ENCODE measurements around the gene BMP8A. TPM values are rescaled to one million over a fixed set of nuclear protein-coding genes. Genes with fewer than 3 reads are reported as not detected.

BMP8A gene
- total RNA-seq, 1 donor from 2014 or later, result not detected

DNA sequence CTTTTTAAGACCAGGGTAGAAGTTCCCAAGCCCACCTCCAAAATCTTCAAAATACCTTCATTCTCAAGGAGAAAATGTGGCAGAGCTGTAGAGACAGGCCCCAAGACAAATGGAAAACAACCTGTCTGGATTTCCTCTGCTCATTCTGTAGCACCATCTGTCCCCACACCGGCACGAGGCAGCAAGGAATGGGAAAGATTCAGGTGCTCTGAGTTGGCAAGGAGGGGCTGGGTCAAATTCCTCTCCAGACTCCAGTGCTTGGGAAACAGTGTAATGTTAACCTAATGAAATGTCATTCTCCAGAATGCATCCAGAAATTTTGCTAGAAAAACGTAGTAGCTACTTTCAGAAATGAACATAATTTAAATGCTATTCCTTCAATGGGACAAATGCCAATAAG, 75.9 kb downstream of the BMP8A start:
- DNase-seq (ENCODE audit: low read depth) (no peak), FAIRE-seq (no peak)
- TF ChIP-seq, protein P1, sequence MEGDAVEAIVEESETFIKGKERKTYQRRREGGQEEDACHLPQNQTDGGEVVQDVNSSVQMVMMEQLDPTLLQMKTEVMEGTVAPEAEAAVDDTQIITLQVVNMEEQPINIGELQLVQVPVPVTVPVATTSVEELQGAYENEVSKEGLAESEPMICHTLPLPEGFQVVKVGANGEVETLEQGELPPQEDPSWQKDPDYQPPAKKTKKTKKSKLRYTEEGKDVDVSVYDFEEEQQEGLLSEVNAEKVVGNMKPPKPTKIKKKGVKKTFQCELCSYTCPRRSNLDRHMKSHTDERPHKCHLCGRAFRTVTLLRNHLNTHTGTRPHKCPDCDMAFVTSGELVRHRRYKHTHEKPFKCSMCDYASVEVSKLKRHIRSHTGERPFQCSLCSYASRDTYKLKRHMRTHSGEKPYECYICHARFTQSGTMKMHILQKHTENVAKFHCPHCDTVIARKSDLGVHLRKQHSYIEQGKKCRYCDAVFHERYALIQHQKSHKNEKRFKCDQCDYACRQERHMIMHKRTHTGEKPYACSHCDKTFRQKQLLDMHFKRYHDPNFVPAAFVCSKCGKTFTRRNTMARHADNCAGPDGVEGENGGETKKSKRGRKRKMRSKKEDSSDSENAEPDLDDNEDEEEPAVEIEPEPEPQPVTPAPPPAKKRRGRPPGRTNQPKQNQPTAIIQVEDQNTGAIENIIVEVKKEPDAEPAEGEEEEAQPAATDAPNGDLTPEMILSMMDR (IDR thresholded peaks at IDR 0.05; ENCODE audit: insufficient read depth, low read length, severe bottlenecking), result no peak
- no peaks in the 10 kb centered on the region for H3K27me3 ChIP-seq (ENCODE audit: control insufficient read depth, insufficient read depth, low read length)
- H3K36me3 ChIP-seq (ENCODE audit: control insufficient read depth, insufficient read depth, low read length), result peaks cover 50% of the 10 kb centered on the region
- no peak overlapping the region for H3K4me3 ChIP-seq (ENCODE audit: low read depth, low read length)

DNA sequence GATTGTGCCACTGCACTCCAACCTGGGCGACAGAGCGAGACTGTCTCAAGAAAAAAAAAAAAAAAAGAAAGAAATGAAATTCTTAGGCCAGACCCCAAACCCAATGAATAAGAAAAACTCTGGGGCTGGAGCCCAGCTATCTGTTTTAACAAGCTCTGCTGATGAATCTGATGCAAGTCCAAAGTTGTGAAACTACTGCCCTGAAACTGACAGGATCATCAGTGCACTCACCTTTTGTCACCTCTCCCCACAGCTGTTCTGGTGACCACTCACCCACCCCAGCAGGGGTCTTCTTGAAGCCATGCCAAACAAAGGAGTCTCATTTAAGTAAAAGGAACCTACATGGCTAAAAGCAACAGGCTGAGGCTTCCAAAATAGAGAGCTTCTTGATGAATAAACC, 76.8 kb downstream of the BMP8A start:
- no peaks in the 10 kb centered on the region for H3K27me3 ChIP-seq (ENCODE audit: control insufficient read depth, insufficient read depth, low read length)
- no peak for FAIRE-seq
- peaks cover 50% of the 10 kb centered on the region for H3K36me3 ChIP-seq (ENCODE audit: control insufficient read depth, insufficient read depth, low read length)
- TF ChIP-seq, protein P1 (IDR thresholded peaks at IDR 0.05; ENCODE audit: insufficient read depth, low read length, severe bottlenecking), result no peak
- H3K4me3 ChIP-seq (ENCODE audit: low read depth, low read length), result no peak overlapping the region
- no peak for DNase-seq (ENCODE audit: low read depth)

DNA sequence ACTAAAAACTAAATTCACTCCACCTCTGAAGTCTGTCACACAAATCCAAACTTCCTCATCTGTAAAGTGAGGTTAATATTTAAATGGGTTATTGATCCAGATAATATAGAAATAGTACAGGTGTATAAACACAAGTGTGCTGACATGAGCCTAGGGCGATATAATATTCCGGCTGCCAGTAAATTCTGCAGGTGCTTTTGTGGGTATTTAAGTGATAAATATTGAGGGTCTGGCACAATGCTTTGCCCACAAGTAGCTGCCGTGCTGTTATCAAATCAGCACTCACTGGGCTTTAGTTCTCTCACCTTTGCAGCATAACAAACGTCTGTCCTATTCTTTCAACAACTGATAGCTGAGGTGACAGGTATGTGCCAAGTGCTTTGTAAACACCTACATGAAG, 77.6 kb downstream of the BMP8A start:
- no peak overlapping the region for H3K4me3 ChIP-seq (ENCODE audit: low read depth, low read length)
- H3K27me3 ChIP-seq (ENCODE audit: control insufficient read depth, insufficient read depth, low read length), result no peaks in the 10 kb centered on the region
- FAIRE-seq, result no peak
- TF ChIP-seq, protein P1 (IDR thresholded peaks at IDR 0.05; ENCODE audit: insufficient read depth, low read length, severe bottlenecking), result no peak
- no peak for DNase-seq (ENCODE audit: low read depth)
- H3K36me3 ChIP-seq (ENCODE audit: control insufficient read depth, insufficient read depth, low read length), result peaks cover 46% of the 10 kb centered on the region

DNA sequence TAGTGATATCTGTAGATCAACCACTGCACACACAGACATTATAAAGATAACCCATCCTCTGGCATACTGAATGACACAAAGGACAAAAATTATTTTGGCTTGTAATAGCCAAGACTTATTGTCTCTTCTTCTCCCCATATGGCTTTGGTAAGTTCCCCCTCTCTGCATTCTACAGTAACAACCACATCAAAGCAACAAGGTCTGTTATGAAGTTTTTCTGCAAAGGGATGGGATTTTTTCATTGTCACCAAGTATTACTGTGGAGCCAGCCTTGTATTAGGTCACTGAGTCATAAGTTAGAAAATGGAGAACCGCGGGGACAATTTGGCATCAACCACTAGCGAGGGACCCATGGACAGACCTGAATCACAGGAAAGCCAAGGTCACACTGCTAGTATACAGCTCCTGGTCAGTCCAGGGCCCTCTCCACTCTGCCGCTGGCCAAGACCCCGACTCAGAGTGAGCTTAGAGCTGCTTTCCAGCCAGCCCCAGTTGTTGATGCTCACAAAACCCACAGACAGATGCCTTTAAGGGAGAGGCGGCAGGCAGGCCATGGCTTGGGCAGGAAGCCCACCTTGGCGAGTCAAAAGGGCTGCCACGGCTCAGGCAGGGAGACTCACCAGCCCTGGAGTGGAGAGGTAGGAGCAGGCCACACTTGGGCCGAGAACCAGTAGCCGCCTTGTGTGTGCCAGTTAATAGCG, 79.2 kb downstream of the BMP8A start:
- Histone ChIP-seq H3K4me3 (ENCODE audit: low read depth, low read length) (no peak overlapping the region), H3K36me3 (ENCODE audit: control insufficient read depth, insufficient read depth, low read length) (peaks cover 39% of the 10 kb centered on the region), H3K27me3 (ENCODE audit: control insufficient read depth, insufficient read depth, low read length) (no peaks in the 10 kb centered on the region)
- DNase-seq (ENCODE audit: low read depth) (no peak), FAIRE-seq (no peak)
- TF ChIP-seq, protein P1 (IDR thresholded peaks at IDR 0.05; ENCODE audit: insufficient read depth, low read length, severe bottlenecking), result no peak

DNA sequence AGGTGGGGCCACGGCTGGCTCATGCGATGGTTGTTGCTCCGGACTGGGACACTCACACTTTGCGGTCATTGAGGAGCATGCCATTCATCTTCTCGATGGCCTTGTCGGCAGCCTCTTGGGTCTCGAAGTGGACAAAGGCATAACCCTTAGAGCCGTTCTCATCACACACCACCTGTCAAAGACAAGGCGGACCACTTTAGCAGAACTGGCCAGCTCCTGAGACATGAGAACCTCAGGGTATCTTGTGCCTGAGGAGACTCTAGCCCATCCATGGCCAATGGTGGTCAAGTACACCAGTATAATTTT, 79.7 kb downstream of the BMP8A start:
- no peak for DNase-seq (ENCODE audit: low read depth)
- TF ChIP-seq, protein P1 (IDR thresholded peaks at IDR 0.05; ENCODE audit: insufficient read depth, low read length, severe bottlenecking), result no peak
- no peaks in the 10 kb centered on the region for H3K27me3 ChIP-seq (ENCODE audit: control insufficient read depth, insufficient read depth, low read length)
- no peak for FAIRE-seq
- no peak overlapping the region for H3K4me3 ChIP-seq (ENCODE audit: low read depth, low read length)
- peaks cover 39% of the 10 kb centered on the region for H3K36me3 ChIP-seq (ENCODE audit: control insufficient read depth, insufficient read depth, low read length)

Measured in bronchial epithelial cell (primary cell).